Right lobe of liver (tissue), 4 donors: ENCODE data around the gene KCND2.

ENCODE experiments used
- POLR2A ChIP-seq: fragments of 450-650 bp; IDR thresholded peaks from one replicate; pipeline ENCODE4 v1.6.1; 2017; ENCODE audit warnings: antibody characterized with exemption, mild to moderate bottlenecking
- TF ChIP-seq, protein P1 (sequence below), 4 donors: fragments of 200-600 bp in 3 of 4; fragments of 450-650 bp in 1 of 4; IDR thresholded peaks; one replicate each; pipeline versions ENCODE4 v1.5.1 to v1.8.0; 2016 to 2022; ENCODE audit warnings: antibody characterized with exemption in 4 of 4, mild to moderate bottlenecking in 2 of 4
- donor health status: DM: no; HTN: no; CAD: no.
- donor health status: DM: no; HTN: no; CAD: no.
- donor health status: DM: no; HTN: yes; CAD: no.

DNA sequence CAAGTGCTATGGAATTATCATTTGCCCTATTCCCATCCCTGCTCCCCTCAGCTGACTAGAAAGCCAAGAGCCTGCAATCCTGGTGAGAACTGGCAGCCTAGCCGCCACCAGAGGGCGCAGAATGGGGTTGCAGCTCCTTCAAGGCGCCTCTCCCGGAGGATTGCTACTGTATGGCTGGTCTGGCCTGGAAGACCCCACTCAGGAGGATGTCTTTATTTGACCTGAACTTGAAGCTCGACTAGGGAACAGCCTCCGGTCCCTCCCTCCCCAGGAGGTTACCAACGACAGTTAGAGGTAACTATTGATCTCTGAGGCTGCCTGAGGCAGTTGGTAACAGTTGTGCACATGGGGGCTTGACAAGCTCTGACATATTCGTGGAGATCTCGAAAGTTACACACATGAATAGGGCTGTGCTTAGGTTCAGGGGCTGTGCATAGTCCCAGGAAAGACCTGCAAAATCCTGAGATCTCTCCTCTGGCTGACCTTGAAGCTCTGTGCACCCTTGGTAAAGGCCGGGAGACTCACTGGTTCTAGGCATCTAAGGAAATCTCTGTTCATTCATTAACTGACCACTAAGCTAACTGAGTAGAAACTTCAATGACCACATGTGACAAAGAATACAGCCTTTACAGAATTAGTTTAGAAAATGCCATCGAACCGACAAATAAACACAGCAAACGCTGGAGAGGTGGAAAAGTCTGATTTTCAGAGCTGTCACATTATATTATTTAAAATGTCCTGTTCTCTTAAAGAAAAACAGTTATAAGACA is 519.3 kb downstream of the KCND2 start:
- TF ChIP-seq, protein P1, sequence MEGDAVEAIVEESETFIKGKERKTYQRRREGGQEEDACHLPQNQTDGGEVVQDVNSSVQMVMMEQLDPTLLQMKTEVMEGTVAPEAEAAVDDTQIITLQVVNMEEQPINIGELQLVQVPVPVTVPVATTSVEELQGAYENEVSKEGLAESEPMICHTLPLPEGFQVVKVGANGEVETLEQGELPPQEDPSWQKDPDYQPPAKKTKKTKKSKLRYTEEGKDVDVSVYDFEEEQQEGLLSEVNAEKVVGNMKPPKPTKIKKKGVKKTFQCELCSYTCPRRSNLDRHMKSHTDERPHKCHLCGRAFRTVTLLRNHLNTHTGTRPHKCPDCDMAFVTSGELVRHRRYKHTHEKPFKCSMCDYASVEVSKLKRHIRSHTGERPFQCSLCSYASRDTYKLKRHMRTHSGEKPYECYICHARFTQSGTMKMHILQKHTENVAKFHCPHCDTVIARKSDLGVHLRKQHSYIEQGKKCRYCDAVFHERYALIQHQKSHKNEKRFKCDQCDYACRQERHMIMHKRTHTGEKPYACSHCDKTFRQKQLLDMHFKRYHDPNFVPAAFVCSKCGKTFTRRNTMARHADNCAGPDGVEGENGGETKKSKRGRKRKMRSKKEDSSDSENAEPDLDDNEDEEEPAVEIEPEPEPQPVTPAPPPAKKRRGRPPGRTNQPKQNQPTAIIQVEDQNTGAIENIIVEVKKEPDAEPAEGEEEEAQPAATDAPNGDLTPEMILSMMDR (IDR thresholded peaks at IDR 0.05): peak; percentile 70 to 92 (median 89)
- no peak for TF ChIP-seq POLR2A
